Lung (tissue), 12 donors: ENCODE results near the gene GULP1. TPM values are rescaled to one million over a fixed set of nuclear protein-coding genes. Genes with fewer than 3 reads are reported as not detected.

ENCODE experiments used
- ATAC-seq: fragments of 200-7000 bp; cut with Tn5 transposase; one replicate; pipeline ENCODE4 v1.9.1; 2020; ENCODE audit warnings: moderate number of reproducible peaks; ENCODE audit not compliant: insufficient read depth, low FRiP score
- DNase-seq, 3 donors: peaks; one replicate each; pipeline ENCODE4 v3.0.0-alpha.2; 2013 to 2017
- H3K27ac ChIP-seq, 2 donors: one replicate each; pipeline ENCODE4 v1.5.1; 2013; ENCODE audit warnings: mild to moderate bottlenecking in 2 of 2, moderate library complexity in 2 of 2, control low read depth in 1 of 2, inconsistent platforms in 1 of 2, low read depth in 1 of 2, low read length in 1 of 2
- H3K27me3 ChIP-seq, 3 donors: one replicate each; pipeline ENCODE4 v1.5.1; 2013; ENCODE audit warnings: low read length in 2 of 3; ENCODE audit not compliant: control insufficient read depth in 3 of 3, insufficient read depth in 3 of 3
- H3K36me3 ChIP-seq, 4 donors: one replicate each; pipeline ENCODE4 v1.5.1; 2013; ENCODE audit warnings: low read length in 4 of 4, mild to moderate bottlenecking in 1 of 4, moderate library complexity in 1 of 4; ENCODE audit not compliant: control insufficient read depth in 4 of 4, insufficient read depth in 4 of 4
- H3K4me1 ChIP-seq, 5 donors: one replicate each; pipeline ENCODE4 v1.5.1; 2013; ENCODE audit warnings: low read length in 5 of 5, mild to moderate bottlenecking in 2 of 5, moderate library complexity in 1 of 5; ENCODE audit not compliant: control insufficient read depth in 5 of 5, insufficient read depth in 5 of 5
- H3K4me3 ChIP-seq: one replicate; pipeline ENCODE4 v1.5.1; 2013; ENCODE audit warnings: mild to moderate bottlenecking, control low read depth, moderate library complexity
- H3K9ac ChIP-seq, 2 donors: one replicate each; pipeline ENCODE4 v1.5.1; 2013; ENCODE audit warnings: low read length in 2 of 2, control low read depth in 1 of 2; ENCODE audit not compliant: insufficient read depth in 1 of 2
- H3K9me3 ChIP-seq, 4 donors: one replicate each; pipeline ENCODE4 v1.5.1; 2013; ENCODE audit warnings: low read length in 3 of 4, mild to moderate bottlenecking in 1 of 4, moderate library complexity in 1 of 4; ENCODE audit not compliant: control insufficient read depth in 4 of 4, insufficient read depth in 3 of 4
- CTCF ChIP-seq: IDR thresholded peaks from 2 replicates; pipeline ENCODE4 v1.5.1; 2012; ENCODE audit warnings: mild to moderate bottlenecking; ENCODE audit errors: control extremely low read depth, extremely low read depth
- WGBS, 2 donors: extraction: QIAGEN DNeasy Blood & Tissue Kit; methylation state at CpG; one replicate each; pipeline ENCODE4 v1.1.7; 2013; 5-methylcytosine and 5-hydroxymethylcytosine counted together
- polyA plus RNA-seq, 2 donors: library from polyadenylated mRNA; stranded (reverse); fragments of 200-250 nt; gene quantifications; one replicate each; pipeline ENCODE4 v1.2.1, GENCODE V29; 2013
- total RNA-seq, 2 donors: library from RNA; depleted of rRNA in 1 of 2; stranded (reverse); fragments of >200 nt in 1 of 2; gene quantifications; one replicate each; pipeline ENCODE4 v1.2.1, GENCODE V29; 2014 to 2021
- donor health status: control.
- donor health status: control.
- donor health status: Bipolar disorder and iron deficiency.
- donor health status: healthy.
- donor health status: DM: yes; HTN: yes; CAD: no.

Gene GULP1
- total and polyA plus RNA-seq, 4 donors = 9.1 to 86.7 (median 20.1) TPM

- H3K9me3 ChIP-seq = no peaks in the 10 kb centered on the region
- DNase-seq (no peak), ATAC-seq (no peak)
- no peak overlapping the region for H3K27ac ChIP-seq
- H3K4me3 ChIP-seq = no peak overlapping the region
- no peaks in the 10 kb centered on the region for H3K27me3 ChIP-seq
- TF ChIP-seq CTCF = no peak
- no peak overlapping the region for H3K9ac ChIP-seq
- WGBS, 2 donors = 96 to 97% methylated on average over 3 of the region's 3 CpGs
- H3K36me3 ChIP-seq = no peaks in the 10 kb centered on the region
- H3K4me1 ChIP-seq = no peaks in the 10 kb centered on the region
Observed at GRCh38 chr2:188437537-188437936, 145.9 kb downstream of the GULP1 start.

GRCh38 chr2:188439986-188440385 is 148.3 kb downstream of the GULP1 start:
- H3K4me1 ChIP-seq = no peaks in the 10 kb centered on the region
- H3K9me3 ChIP-seq = no peaks in the 10 kb centered on the region
- H3K27ac ChIP-seq = no peak overlapping the region
- H3K9ac ChIP-seq = no peak overlapping the region
- H3K27me3 ChIP-seq = no peaks in the 10 kb centered on the region
- no peak for DNase-seq
- no peak overlapping the region for H3K4me3 ChIP-seq
- no peak for TF ChIP-seq CTCF
- H3K36me3 ChIP-seq = no peaks in the 10 kb centered on the region
- no peak for ATAC-seq

GRCh38 chr2:188440849-188441248 is 149.2 kb downstream of the GULP1 start:
- Histone ChIP-seq H3K4me3 (no peak overlapping the region), H3K27ac (no peak overlapping the region), H3K4me1 (no peaks in the 10 kb centered on the region), H3K9ac (no peak overlapping the region), H3K36me3 (no peaks in the 10 kb centered on the region), H3K27me3 (no peaks in the 10 kb centered on the region), H3K9me3 (no peaks in the 10 kb centered on the region)
- 42 to 63% methylated on average over 3 of the region's 3 CpGs for WGBS, 2 donors
- ATAC-seq (no peak), DNase-seq (no peak)
- no peak for TF ChIP-seq CTCF

GRCh38 chr2:188441288-188441947 is 149.7 kb downstream of the GULP1 start:
- Histone ChIP-seq H3K9ac (no peak overlapping the region), H3K9me3 (no peaks in the 10 kb centered on the region), H3K27ac (no peak overlapping the region), H3K4me1 (no peaks in the 10 kb centered on the region), H3K27me3 (no peaks in the 10 kb centered on the region), H3K36me3 (no peaks in the 10 kb centered on the region), H3K4me3 (no peak overlapping the region)
- TF ChIP-seq CTCF = no peak
- ATAC-seq = peak; percentile 27
- DNase-seq = no peak
- WGBS, 2 donors = 82 to 84% methylated on average over 1 of the region's 1 CpG
